Osteocyte (in vitro differentiated cells): ENCODE measurements around the gene BNC2. TPM values are rescaled to one million over a fixed set of nuclear protein-coding genes. Genes with fewer than 3 reads are reported as not detected.
A peak's percentile ranks its signal among the peaks of the same experiment; 100 is the strongest.

Experiments
- DNase-seq: peaks from one replicate; pipeline ENCODE4 v3.0.0; 2021; ENCODE audit warnings: mixed read lengths; ENCODE audit not compliant: unreplicated experiment; ENCODE audit errors: extremely low spot score
- H3K27ac Mint-ChIP-seq: one replicate; pipeline ENCODE4 v1.8.0; 2021; ENCODE audit warnings: mild to moderate bottlenecking, mixed read lengths; ENCODE audit not compliant: unreplicated experiment
- H3K27me3 Mint-ChIP-seq: one replicate; pipeline ENCODE4 v1.8.0; 2021; ENCODE audit warnings: mixed read lengths; ENCODE audit not compliant: unreplicated experiment
- H3K36me3 Mint-ChIP-seq: one replicate; pipeline ENCODE4 v1.8.0; 2021; ENCODE audit warnings: mixed read lengths; ENCODE audit not compliant: unreplicated experiment
- H3K4me1 Mint-ChIP-seq: one replicate; pipeline ENCODE4 v1.8.0; 2021; ENCODE audit warnings: mixed read lengths; ENCODE audit not compliant: unreplicated experiment
- H3K4me3 Mint-ChIP-seq: one replicate; pipeline ENCODE4 v1.8.0; 2021; ENCODE audit warnings: mild to moderate bottlenecking, moderate library complexity, mixed read lengths; ENCODE audit not compliant: unreplicated experiment
- H3K9me3 Mint-ChIP-seq: one replicate; pipeline ENCODE4 v1.8.0; 2021; ENCODE audit warnings: mixed read lengths; ENCODE audit not compliant: unreplicated experiment
- CTCF ChIP-seq: fragments of 200-600 bp; sonication (generic); IDR thresholded peaks from 2 replicates; pipeline ENCODE4 v1.5.0; 2021; ENCODE audit warnings: antibody characterized with exemption, mild to moderate bottlenecking, moderate library complexity
- total RNA-seq: library from RNA; stranded (reverse); gene quantifications from 2 replicates; pipeline ENCODE4 v1.2.1, GENCODE V29; 2021

The BNC2 gene
- total RNA-seq, 1 donor from 2014 or later, result 66.5 TPM

- Mint-ChIP-seq H3K27ac (peak overlapping the region; percentile 45), H3K4me3 (no peak overlapping the region), H3K9me3 (no peaks in the 10 kb centered on the region), H3K36me3 (peaks cover 2% of the 10 kb centered on the region), H3K27me3 (no peaks in the 10 kb centered on the region), H3K4me1 (peaks cover 65% of the 10 kb centered on the region)
- no peak for TF ChIP-seq CTCF
- no peak for DNase-seq
Observed at GRCh38 chr9:16672501-16672900, 198.0 kb downstream of the BNC2 start.

GRCh38 chr9:16671591-16672137 lies 198.8 kb downstream of the BNC2 start:
- Mint-ChIP-seq H3K36me3 (peaks cover 2% of the 10 kb centered on the region), H3K4me1 (peaks cover 64% of the 10 kb centered on the region), H3K9me3 (no peaks in the 10 kb centered on the region), H3K27me3 (no peaks in the 10 kb centered on the region), H3K4me3 (no peak overlapping the region), H3K27ac (peak overlapping the region; percentile 45)
- TF ChIP-seq CTCF, result no peak
- DNase-seq, result no peak

- Mint-ChIP-seq H3K36me3 (peaks cover 2% of the 10 kb centered on the region), H3K4me1 (peaks cover 64% of the 10 kb centered on the region), H3K4me3 (no peak overlapping the region), H3K9me3 (no peaks in the 10 kb centered on the region), H3K27me3 (no peaks in the 10 kb centered on the region), H3K27ac (no peak overlapping the region)
- no peak for DNase-seq
- TF ChIP-seq CTCF, result no peak
Observed at GRCh38 chr9:16670791-16671190, 199.7 kb downstream of the BNC2 start.

GRCh38 chr9:16668734-16669295 lies 201.7 kb downstream of the BNC2 start:
- Mint-ChIP-seq H3K36me3 (peaks cover 2% of the 10 kb centered on the region), H3K27ac (no peak overlapping the region), H3K27me3 (no peaks in the 10 kb centered on the region), H3K4me3 (no peak overlapping the region), H3K4me1 (peaks cover 49% of the 10 kb centered on the region), H3K9me3 (no peaks in the 10 kb centered on the region)
- DNase-seq, result no peak
- no peak for TF ChIP-seq CTCF

GRCh38 chr9:16664211-16664610 lies 206.3 kb downstream of the BNC2 start:
- H3K27ac Mint-ChIP-seq, result no peak overlapping the region
- H3K4me1 Mint-ChIP-seq, result peaks cover 9% of the 10 kb centered on the region
- TF ChIP-seq CTCF, result no peak
- no peaks in the 10 kb centered on the region for H3K27me3 Mint-ChIP-seq
- H3K4me3 Mint-ChIP-seq, result no peak overlapping the region
- no peaks in the 10 kb centered on the region for H3K9me3 Mint-ChIP-seq
- peaks cover 6% of the 10 kb centered on the region for H3K36me3 Mint-ChIP-seq
- DNase-seq, result no peak
